ENCODE results near the gene ALPP.

ALPP gene

GRCh38 chr2:232410238-232410900, 31.8 kb downstream of the ALPP start:
- no peak for DNase-seq (ENCODE audit: low read depth)
- H3K4me3 ChIP-seq (ENCODE audit: control insufficient read depth, low read depth, low read length) = no peak overlapping the region
- TF ChIP-seq CTCF (IDR thresholded peaks at IDR 0.05; ENCODE audit: control insufficient read depth, insufficient read depth, low read depth, low read length, missing control alignments) = no peak

- no peak overlapping the region for H3K4me3 ChIP-seq (ENCODE audit: control insufficient read depth, low read depth, low read length)
- DNase-seq (ENCODE audit: low read depth) = no peak
- TF ChIP-seq CTCF (IDR thresholded peaks at IDR 0.05; ENCODE audit: control insufficient read depth, insufficient read depth, low read depth, low read length, missing control alignments) = no peak
These were observed 33.5 kb downstream of the ALPP start for GRCh38 chr2:232411901-232412629.

- TF ChIP-seq CTCF (IDR thresholded peaks at IDR 0.05; ENCODE audit: control insufficient read depth, insufficient read depth, low read depth, low read length, missing control alignments) = no peak
- no peak for DNase-seq (ENCODE audit: low read depth)
- no peak overlapping the region for H3K4me3 ChIP-seq (ENCODE audit: control insufficient read depth, low read depth, low read length)
These were observed 34.4 kb downstream of the ALPP start for GRCh38 chr2:232412986-232413385.

- H3K4me3 ChIP-seq (ENCODE audit: control insufficient read depth, low read depth, low read length) = no peak overlapping the region
- DNase-seq (ENCODE audit: low read depth) = no peak
- TF ChIP-seq CTCF (IDR thresholded peaks at IDR 0.05; ENCODE audit: control insufficient read depth, insufficient read depth, low read depth, low read length, missing control alignments) = no peak
These were observed 36.7 kb downstream of the ALPP start for GRCh38 chr2:232415138-232415690.

- TF ChIP-seq CTCF (IDR thresholded peaks at IDR 0.05; ENCODE audit: control insufficient read depth, insufficient read depth, low read depth, low read length, missing control alignments) = no peak
- H3K4me3 ChIP-seq (ENCODE audit: control insufficient read depth, low read depth, low read length) = no peak overlapping the region
- no peak for DNase-seq (ENCODE audit: low read depth)
These were observed 37.4 kb downstream of the ALPP start for GRCh38 chr2:232415736-232416520.

All from AG09309 (cell line).